GM12891 (cell line): ENCODE data around the gene PELI2.

Experiments used
- POLR2A ChIP-seq: IDR thresholded peaks from 2 replicates; pipeline ENCODE4 v1.6.1; 2011; ENCODE audit warnings: low read depth, low read length, control low read depth
- POLR2AphosphoS5 ChIP-seq: IDR thresholded peaks from 2 replicates; pipeline ENCODE4 v1.6.1; 2011; ENCODE audit warnings: low read depth, low read length, control low read depth
- TAF1 ChIP-seq: IDR thresholded peaks from 2 replicates; pipeline ENCODE4 v1.6.1; 2011; ENCODE audit warnings: low read depth, low read length, control low read depth

DNA sequence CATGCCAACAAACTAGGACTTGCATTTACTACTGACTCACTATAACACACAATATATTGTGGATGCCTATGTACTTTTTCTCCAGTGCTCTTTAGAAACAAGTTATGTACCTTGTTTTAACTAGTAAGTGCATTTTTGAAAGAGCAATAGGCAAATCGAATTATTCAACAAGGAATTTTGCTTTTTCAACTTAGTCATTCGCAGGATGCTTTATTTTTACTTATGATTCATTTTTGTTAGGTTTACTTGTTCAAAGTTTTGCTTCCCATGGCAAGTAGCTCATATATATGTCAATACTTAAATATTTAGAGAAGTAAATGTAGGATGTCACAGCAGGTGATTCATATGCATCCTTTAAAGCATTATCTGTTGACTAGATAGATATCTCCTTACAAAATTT, 149.8 kb downstream of the PELI2 start:
- TF ChIP-seq TAF1, result no peak
- TF ChIP-seq POLR2A, result no peak
- TF ChIP-seq POLR2AphosphoS5, result no peak
